Duodenal mucosa (tissue), 2 donors: ENCODE data around the gene SPTBN5.

Source experiments
- H3K27ac ChIP-seq: one replicate; pipeline ENCODE4 v1.7.0; 2013; ENCODE audit warnings: low read depth, low read length
- H3K27me3 ChIP-seq, 2 donors: one replicate each; pipeline ENCODE4 v1.7.0; 2013; ENCODE audit warnings: low read length in 2 of 2, control low read depth in 1 of 2; ENCODE audit not compliant: insufficient read depth in 2 of 2, control insufficient read depth in 1 of 2
- H3K36me3 ChIP-seq, 2 donors: one replicate each; pipeline ENCODE4 v1.7.0; 2013; ENCODE audit warnings: low read length in 2 of 2, control low read depth in 1 of 2; ENCODE audit not compliant: insufficient read depth in 2 of 2, control insufficient read depth in 1 of 2
- H3K4me1 ChIP-seq, 2 donors: one replicate each; pipeline ENCODE4 v1.7.0; 2013; ENCODE audit warnings: low read length in 2 of 2, control low read depth in 1 of 2; ENCODE audit not compliant: insufficient read depth in 2 of 2, control insufficient read depth in 1 of 2
- H3K4me3 ChIP-seq, 2 donors: one replicate each; pipeline ENCODE4 v1.7.0; 2013; ENCODE audit warnings: low read length in 2 of 2, low read depth in 1 of 2
- H3K9ac ChIP-seq, 2 donors: one replicate each; pipeline ENCODE4 v1.7.0; 2013; ENCODE audit warnings: low read length in 2 of 2, low read depth in 1 of 2
- H3K9me3 ChIP-seq, 2 donors: one replicate each; pipeline ENCODE4 v1.7.0; 2013; ENCODE audit warnings: low read length in 2 of 2, control low read depth in 1 of 2; ENCODE audit not compliant: control insufficient read depth in 1 of 2

The SPTBN5 gene

DNA sequence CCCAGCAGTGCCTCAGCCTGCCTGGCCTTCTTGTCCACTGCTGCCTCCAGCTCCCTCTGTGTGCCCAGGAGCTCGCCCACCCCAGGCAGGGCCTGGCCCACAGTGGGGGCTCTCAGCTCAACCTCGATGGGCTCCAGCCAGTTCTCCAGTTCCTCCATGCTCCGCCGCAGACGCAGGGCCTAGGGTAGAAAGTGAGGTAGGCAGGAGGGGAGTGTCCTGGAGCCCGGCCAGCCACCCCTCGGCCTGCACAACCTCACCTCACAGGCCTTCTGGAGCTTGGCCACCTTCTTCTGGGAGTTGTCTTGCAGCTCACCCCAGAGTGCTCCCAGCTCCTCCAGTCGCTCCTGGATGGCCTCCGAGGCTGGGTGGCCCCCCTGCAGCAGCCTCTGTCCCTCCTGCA lies 36.5 kb downstream of the SPTBN5 start:
- Histone ChIP-seq H3K9ac (no peak overlapping the region), H3K4me1 (no peaks in the 10 kb centered on the region), H3K4me3 (no peak overlapping the region), H3K36me3 (no peaks in the 10 kb centered on the region), H3K27ac (no peak overlapping the region), H3K27me3 (no peaks in the 10 kb centered on the region), H3K9me3 (no peaks in the 10 kb centered on the region)

DNA sequence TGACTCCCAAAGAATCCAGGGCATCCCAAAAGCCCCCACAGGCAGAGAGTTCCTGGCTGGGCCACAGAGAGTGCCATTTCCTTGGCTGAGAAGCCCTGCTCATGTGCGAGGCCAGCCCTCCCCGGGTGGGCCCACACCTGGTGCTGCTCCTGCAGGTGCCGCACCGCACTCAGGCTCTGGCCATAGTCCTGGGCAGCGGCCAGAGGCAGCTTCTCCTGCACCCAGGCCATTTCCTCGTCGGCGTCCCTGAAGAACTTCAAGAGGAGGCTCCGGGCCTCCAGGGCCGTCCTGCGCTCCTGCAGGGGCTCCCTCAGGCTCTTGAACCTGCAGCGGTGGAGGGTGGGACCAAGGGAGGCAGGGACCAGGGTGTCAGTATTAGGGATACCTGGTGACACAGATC lies 37.1 kb downstream of the SPTBN5 start:
- Histone ChIP-seq H3K36me3 (no peaks in the 10 kb centered on the region), H3K27ac (no peak overlapping the region), H3K4me1 (no peaks in the 10 kb centered on the region), H3K4me3 (no peak overlapping the region), H3K27me3 (no peaks in the 10 kb centered on the region), H3K9me3 (no peaks in the 10 kb centered on the region), H3K9ac (no peak overlapping the region)

DNA sequence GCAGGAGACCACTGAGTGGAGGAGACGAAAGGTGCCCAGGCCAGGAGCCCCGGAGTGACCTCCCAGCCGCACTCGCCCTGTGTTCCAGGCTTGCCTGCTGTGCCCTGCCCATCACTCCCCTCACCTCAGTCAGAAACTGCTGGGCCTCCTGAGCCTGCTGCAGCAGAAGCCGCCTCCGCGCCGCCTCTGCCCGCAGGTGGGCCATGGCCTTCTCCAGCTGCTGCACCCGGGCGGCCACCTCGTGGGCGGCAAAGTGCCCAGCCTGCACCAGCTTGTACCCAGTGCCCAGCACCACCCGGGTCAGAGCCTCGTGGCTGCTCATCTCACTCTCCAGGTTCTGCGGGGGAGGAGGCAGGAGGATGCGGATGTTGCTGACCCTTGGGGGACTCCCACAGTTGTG lies 37.6 kb downstream of the SPTBN5 start:
- Histone ChIP-seq H3K4me1 (no peaks in the 10 kb centered on the region), H3K27ac (no peak overlapping the region), H3K36me3 (no peaks in the 10 kb centered on the region)

DNA sequence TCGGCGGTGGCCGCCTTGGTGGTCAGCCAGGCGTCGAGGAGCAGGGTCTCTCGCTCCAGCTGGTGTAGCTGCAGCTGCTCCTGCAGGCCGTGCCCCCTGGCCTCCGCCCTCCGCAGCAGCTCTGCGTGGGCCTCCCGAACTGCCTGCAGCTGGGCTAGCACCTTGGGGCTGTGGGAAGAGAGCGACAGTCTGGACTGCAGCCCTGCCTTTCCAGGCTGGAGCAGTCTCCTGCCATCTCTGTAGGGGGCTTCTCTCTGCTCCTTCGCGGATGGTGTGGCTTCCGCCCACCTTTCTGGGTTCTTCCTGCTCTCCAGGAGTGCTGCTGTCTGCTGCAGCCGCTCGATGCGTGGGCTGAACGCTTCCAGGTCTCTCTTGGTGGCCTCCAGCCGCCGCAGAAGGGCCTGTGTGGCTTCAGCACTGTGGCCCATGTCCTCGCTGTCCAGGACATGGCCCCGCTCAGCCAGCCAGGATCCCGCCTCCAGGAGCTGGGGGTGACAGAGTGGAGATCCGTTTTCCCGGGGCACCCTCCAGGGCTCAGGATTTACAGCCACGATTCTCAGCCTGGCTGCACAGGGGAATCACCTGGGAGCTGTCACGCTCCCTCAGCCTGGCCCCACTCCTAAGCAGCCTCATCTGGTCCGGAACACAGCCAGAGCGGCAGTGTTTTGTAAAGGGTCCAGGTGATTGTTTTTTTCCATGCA lies 38.4 kb downstream of the SPTBN5 start:
- Histone ChIP-seq H3K9ac (no peak overlapping the region), H3K27ac (no peak overlapping the region), H3K36me3 (no peaks in the 10 kb centered on the region), H3K4me3 (no peak overlapping the region), H3K9me3 (no peaks in the 10 kb centered on the region), H3K4me1 (no peaks in the 10 kb centered on the region), H3K27me3 (peaks cover 0 to 3% of the 10 kb centered on the region in 2 donors)

More for the DNA sequence above, 37.6 kb downstream of the SPTBN5 start:
- Histone ChIP-seq H3K4me3 (no peak overlapping the region), H3K9me3 (no peaks in the 10 kb centered on the region), H3K27me3 (no peaks in the 10 kb centered on the region), H3K9ac (no peak overlapping the region)

DNA sequence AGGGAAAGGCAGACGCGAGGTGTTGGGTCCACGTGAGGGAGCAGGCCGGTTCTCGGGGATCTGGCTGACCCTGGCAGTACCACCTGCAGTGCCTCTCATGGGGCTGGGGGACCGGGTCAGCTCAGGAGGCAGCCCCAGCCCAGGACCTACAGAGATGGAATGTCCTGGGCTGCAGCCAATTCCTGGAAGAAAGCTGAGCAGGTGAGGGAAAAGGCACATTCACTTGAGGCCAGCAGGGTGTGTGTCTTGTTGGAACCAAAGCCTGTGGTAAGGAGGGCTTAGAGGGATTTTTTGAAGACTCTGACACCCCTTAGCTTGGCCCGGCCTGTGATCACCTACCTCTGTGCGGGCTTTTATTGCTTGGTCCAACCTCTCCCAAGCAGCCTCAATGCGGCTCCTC lies 39.4 kb downstream of the SPTBN5 start:
- no peak overlapping the region for H3K27ac ChIP-seq
- H3K9ac ChIP-seq = no peak overlapping the region
- H3K27me3 ChIP-seq = peaks cover 0 to 3% of the 10 kb centered on the region in 2 donors
- H3K4me3 ChIP-seq = no peak overlapping the region
- H3K36me3 ChIP-seq = no peaks in the 10 kb centered on the region
- no peaks in the 10 kb centered on the region for H3K9me3 ChIP-seq
- no peaks in the 10 kb centered on the region for H3K4me1 ChIP-seq

DNA sequence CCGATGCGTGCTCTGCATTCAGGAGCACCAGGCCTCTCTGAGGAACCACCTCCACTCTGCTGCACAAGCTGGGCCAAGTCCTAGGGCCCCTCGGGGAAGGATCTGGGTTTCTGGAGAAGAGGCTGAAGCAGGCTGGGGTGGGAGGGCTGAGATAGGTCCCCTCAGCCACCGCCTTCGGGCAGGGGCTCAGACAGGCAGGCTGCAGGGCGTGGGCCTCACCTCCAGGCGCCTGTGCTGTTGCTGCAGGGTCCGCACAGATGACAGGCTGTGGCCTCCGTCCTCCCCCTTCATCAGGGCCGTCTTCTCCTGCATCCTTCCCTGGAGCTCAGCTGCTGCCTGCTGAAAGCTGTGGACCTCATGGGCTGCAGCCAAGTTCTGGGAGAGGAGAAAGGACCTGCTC lies 40.0 kb downstream of the SPTBN5 start:
- H3K27ac ChIP-seq = no peak overlapping the region
- H3K36me3 ChIP-seq = no peaks in the 10 kb centered on the region
- no peak overlapping the region for H3K4me3 ChIP-seq
- H3K9ac ChIP-seq = no peak overlapping the region
- H3K27me3 ChIP-seq = peaks cover 0 to 3% of the 10 kb centered on the region in 2 donors
- no peaks in the 10 kb centered on the region for H3K9me3 ChIP-seq
- H3K4me1 ChIP-seq = no peaks in the 10 kb centered on the region

DNA sequence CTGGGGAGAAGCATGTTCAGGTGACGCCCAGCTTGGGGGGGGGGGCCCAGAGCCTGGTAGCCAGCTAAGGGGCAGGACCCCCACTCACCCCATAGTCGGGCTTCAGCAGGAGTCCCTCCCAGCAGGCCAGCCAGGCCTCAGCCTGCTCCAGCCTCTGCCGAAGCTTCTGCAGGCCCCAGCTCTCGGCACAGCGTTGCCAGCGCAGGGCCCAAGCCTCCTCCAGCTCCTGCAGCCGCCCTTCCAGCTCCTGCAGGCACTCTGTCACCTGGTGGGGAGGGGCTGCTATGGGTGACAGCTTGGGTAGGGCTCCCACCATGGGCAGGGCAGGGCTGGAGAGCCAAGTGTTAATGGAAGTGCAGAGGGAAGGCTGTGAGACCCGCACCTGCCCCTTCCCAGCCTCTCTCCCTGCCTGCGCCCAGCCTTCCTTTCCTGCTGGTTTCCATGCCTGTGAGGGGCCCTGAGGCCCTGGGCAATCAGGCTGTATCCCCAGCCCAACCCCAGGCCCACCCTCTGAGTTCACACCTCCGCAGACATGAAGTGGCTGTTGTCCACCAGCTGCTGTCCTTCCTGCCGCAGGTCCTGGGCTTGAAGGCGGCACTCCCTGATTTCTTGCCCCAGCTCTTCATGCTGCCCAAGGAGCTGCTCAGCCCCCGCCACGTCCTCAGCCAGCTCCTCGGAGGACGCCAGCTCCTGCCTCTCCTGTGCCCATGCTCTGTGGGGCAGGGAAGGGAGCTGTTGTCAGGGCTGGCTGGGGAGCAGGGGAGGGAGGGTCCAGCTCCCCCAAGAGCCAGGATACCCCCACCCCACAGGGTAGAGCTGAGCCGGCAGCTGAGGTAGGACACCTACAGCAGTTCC lies 40.9 kb downstream of the SPTBN5 start:
- H3K36me3 ChIP-seq = peaks cover 4 to 5% of the 10 kb centered on the region in 2 donors
- H3K27me3 ChIP-seq = peaks cover 0 to 3% of the 10 kb centered on the region in 2 donors
- H3K4me1 ChIP-seq = no peaks in the 10 kb centered on the region
- no peaks in the 10 kb centered on the region for H3K9me3 ChIP-seq
- no peak overlapping the region for H3K9ac ChIP-seq
- H3K4me3 ChIP-seq = no peak overlapping the region
- H3K27ac ChIP-seq = no peak overlapping the region

DNA sequence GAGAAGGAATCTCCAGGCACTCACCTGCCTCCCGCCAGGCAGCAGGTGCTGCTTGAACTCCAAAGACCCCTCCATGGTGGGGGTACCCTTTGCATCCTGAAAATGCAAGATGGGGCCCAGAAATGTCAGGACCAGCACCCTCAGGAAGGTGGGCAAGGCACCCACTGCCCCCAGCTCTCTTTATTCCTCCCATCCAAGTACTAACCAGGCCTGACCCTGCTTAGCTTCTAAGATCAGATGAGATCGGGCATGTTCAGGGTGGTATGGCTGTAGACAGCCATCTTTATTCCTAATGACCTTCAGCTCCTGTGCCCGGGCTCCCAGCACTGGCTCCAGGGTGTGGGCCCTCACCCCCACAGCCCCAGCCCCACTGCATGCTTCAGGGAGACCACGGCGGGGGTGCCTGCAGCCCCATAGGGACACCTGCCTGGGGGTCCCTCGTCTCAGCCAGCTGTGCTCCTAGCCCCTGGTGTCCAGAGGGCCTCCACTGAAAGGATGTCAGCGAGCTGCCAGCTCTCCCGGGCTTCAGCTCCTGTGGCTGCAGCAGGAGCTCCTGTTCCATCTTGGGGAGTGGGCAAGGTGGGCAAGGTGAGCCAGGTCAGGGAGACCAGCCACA lies 42.0 kb downstream of the SPTBN5 start:
- Histone ChIP-seq H3K4me1 (no peaks in the 10 kb centered on the region), H3K27ac (no peak overlapping the region), H3K4me3 (no peak overlapping the region), H3K9ac (no peak overlapping the region), H3K36me3 (peaks cover 6 to 15% of the 10 kb centered on the region in 2 donors), H3K27me3 (peaks cover 0 to 3% of the 10 kb centered on the region in 2 donors), H3K9me3 (no peaks in the 10 kb centered on the region)

DNA sequence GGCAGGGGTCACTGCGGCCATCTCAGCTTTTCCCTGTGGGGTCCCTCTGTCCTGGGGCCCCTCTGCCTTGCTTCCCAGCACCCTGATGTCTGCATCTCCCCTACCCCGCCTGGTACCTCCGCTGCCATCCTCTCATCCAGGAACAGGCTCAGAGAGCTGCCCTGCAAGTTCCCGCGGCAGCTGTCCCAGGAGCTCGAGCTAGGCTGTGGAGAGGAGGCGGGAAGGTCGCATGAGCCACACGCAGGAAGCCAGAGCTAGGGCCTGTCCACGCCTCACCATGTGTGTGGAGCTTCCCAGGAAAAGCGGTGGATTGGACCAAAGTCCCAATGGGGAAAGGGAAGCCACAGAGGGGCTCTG lies 42.7 kb downstream of the SPTBN5 start:
- no peaks in the 10 kb centered on the region for H3K4me1 ChIP-seq
- H3K27ac ChIP-seq = no peak overlapping the region
- no peak overlapping the region for H3K4me3 ChIP-seq
- H3K27me3 ChIP-seq = peaks cover 0 to 3% of the 10 kb centered on the region in 2 donors
- peaks cover 6 to 22% of the 10 kb centered on the region in 2 donors for H3K36me3 ChIP-seq
- no peaks in the 10 kb centered on the region for H3K9me3 ChIP-seq
- no peak overlapping the region for H3K9ac ChIP-seq

DNA sequence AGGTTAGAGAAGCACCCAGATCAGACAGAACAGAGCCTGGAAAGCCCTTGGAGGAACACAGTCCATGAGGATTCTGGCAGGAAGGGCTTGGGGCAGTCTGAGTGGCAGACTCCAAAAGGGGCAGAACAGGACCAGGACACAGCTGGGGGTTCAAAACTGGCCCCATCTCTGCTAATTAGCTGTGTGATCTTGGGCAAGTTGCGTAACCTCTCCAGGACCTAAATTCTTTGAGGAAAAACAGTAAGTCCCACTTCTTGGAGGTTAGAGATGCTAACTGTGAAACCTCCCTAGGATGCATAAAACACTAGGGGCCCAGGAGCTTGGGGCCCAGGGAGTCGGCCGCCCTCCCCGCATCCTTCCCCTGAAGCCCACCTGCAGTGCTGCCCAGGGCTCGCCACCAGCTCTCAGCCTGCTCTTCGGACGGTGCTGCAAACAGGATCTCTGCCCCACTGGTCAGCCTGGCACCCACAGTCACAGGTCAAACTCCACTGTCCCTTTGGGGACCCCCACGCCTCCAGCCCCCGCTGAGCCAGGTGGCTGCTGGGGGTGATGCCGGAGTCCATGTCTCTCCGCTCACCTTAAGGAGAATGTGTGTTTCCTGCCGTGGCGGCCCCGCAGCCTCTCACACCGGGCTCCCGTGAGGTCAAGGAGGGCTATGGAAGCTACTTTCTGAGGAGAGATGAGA lies 43.2 kb downstream of the SPTBN5 start:
- Histone ChIP-seq H3K4me3 (no peak overlapping the region), H3K9me3 (no peaks in the 10 kb centered on the region), H3K36me3 (peaks cover 6 to 25% of the 10 kb centered on the region in 2 donors)

More for the DNA sequence above, 43.2 kb downstream of the SPTBN5 start:
- Histone ChIP-seq H3K9ac (no peak overlapping the region), H3K27me3 (peaks cover 0 to 3% of the 10 kb centered on the region in 2 donors), H3K4me1 (no peaks in the 10 kb centered on the region), H3K27ac (no peak overlapping the region)
